Esophagus muscularis mucosa (tissue), 4 donors: ENCODE measurements around the gene HOXD4.

Source experiments
- EP300 ChIP-seq: sonication (generic); formaldehyde crosslinking; IDR thresholded peaks from one replicate; pipeline ENCODE4 v1.6.1; 2017; ENCODE audit warnings: antibody characterized with exemption
- POLR2A ChIP-seq: fragments of 450-650 bp; IDR thresholded peaks from one replicate; pipeline ENCODE4 v1.6.1; 2017; ENCODE audit warnings: antibody characterized with exemption, moderate library complexity, mild to moderate bottlenecking, low read depth
- POLR2AphosphoS5 ChIP-seq, 2 donors: sonication (generic); formaldehyde crosslinking; IDR thresholded peaks; one replicate each; pipeline ENCODE4 v1.6.1; 2017; ENCODE audit warnings: antibody characterized with exemption in 2 of 2
- TF ChIP-seq, protein P1 (sequence below), 3 experiments: fragments of 200-600 bp in 2 of 3; fragments of 450-650 bp in 1 of 3; sonication (generic) in 2 of 3; IDR thresholded peaks; one replicate each; pipeline ENCODE4 v1.5.1; 2017 to 2019; ENCODE audit warnings: antibody characterized with exemption in 3 of 3, mild to moderate bottlenecking in 2 of 3, moderate library complexity in 1 of 3

DNA sequence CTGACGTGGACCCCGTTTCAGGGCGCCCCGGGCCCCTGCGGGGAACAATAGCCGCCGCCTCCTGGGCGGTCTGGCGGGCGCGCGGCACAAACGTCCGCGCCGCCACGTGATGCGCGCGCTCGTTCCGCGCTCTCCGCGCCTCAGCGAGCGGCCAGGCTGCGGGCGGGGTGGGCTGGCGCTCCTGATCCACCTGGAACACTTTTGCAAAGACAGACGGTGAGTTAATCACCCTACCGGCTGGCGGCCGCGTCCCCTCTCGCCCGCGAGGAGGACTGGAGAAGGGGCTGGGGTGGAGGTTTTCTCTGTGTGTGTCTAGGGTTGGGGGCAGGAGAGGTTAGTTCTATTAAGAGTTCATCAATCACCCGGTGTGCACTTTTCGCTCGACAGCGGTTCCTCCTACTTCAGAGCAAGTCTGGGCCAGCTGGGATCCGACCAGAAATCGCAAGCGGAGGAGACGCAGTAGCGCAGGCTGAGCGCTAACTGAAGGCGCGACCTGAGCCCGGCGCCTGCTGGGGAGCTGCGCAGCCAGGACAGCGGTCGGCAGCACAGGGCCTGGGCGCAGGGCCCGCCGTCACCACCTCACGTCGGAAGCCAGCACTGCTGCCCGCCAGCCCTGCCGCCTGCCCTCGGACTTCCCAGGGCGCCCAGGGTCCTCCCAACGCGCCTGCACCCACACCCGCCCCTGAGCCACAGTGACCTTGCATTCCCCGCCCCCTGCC lies 26.8 kb downstream of the HOXD4 start:
- TF ChIP-seq, protein P1, sequence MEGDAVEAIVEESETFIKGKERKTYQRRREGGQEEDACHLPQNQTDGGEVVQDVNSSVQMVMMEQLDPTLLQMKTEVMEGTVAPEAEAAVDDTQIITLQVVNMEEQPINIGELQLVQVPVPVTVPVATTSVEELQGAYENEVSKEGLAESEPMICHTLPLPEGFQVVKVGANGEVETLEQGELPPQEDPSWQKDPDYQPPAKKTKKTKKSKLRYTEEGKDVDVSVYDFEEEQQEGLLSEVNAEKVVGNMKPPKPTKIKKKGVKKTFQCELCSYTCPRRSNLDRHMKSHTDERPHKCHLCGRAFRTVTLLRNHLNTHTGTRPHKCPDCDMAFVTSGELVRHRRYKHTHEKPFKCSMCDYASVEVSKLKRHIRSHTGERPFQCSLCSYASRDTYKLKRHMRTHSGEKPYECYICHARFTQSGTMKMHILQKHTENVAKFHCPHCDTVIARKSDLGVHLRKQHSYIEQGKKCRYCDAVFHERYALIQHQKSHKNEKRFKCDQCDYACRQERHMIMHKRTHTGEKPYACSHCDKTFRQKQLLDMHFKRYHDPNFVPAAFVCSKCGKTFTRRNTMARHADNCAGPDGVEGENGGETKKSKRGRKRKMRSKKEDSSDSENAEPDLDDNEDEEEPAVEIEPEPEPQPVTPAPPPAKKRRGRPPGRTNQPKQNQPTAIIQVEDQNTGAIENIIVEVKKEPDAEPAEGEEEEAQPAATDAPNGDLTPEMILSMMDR (IDR thresholded peaks at IDR 0.05): no peak
- TF ChIP-seq EP300 (no peak), POLR2A (no peak), POLR2AphosphoS5 (IDR thresholded peaks at IDR 0.05) (no peak)
